LHCN-M2 (cell line): ENCODE data around the gene OR5AU1. TPM values are rescaled to one million over a fixed set of nuclear protein-coding genes. Genes with fewer than 3 reads are reported as not detected.

ENCODE experiments used
- DNase-seq: peaks from one replicate; pipeline ENCODE4 v3.0.0-alpha.2; 2012; ENCODE audit warnings: low read depth
- polyA plus RNA-seq: library from polyadenylated mRNA; unstranded; fragments of >200 nt; gene quantifications from one replicate; pipeline ENCODE4 v1.2.1, GENCODE V29; 2012; ENCODE audit warnings: missing spikeins
- total RNA-seq: library from RNA; depleted of rRNA; stranded (reverse); fragments of >200 nt; gene quantifications from 2 replicates; pipeline ENCODE4 v1.2.3, GENCODE V29; 2014; rRNA removed

Gene OR5AU1
- total RNA-seq: not detected in 2 replicates
- polyA plus RNA-seq: not detected

- no peak for DNase-seq
Observed at GRCh38 chr14:21155963-21156362, at the start of gene OR5AU1. Gene OR5AU1 (minus strand): TSS chr14:21156063. CDS start chr14:21155872, 191 bp downstream.

- DNase-seq: no peak
Observed at GRCh38 chr14:21205026-21205677, 49.3 kb upstream of the OR5AU1 start.

- DNase-seq: no peak
Observed at GRCh38 chr14:21204167-21205025, 48.5 kb upstream of the OR5AU1 start.

DNA sequence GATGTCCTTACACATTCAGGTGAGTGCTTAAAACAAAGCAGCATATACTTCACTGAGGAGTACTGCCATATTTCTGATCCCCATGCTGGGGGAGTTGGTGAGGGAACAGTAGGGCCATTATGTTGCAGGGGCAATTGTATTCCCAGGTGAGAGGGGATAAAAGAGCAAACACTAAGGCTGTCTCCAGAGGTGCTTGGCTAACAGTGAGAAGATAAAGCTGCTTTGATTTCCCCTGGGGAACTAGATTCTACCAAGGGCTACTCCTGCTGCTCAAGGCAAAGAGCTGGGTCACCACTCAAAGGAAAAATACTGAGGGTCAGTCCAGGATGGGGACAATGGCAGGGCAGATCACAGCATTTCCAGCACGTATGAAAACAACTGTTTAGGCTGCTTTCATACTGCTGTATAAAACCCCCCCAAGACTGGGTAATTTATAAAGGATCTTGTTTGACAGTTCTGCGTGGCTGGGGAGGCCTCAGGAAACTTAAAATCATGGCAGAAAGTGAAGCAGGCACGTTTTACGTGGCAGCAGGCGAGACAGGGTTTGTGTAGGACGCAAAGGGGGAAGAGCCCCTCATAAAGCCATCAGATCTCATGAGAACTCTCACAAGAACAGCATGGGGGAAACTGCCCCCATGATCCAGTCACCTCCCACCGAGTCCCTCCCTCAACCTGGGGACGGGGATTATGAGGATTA is 47.8 kb upstream of the OR5AU1 start:
- DNase-seq: no peak

- no peak for DNase-seq
Observed at GRCh38 chr14:21202463-21203358, 46.8 kb upstream of the OR5AU1 start.

DNA sequence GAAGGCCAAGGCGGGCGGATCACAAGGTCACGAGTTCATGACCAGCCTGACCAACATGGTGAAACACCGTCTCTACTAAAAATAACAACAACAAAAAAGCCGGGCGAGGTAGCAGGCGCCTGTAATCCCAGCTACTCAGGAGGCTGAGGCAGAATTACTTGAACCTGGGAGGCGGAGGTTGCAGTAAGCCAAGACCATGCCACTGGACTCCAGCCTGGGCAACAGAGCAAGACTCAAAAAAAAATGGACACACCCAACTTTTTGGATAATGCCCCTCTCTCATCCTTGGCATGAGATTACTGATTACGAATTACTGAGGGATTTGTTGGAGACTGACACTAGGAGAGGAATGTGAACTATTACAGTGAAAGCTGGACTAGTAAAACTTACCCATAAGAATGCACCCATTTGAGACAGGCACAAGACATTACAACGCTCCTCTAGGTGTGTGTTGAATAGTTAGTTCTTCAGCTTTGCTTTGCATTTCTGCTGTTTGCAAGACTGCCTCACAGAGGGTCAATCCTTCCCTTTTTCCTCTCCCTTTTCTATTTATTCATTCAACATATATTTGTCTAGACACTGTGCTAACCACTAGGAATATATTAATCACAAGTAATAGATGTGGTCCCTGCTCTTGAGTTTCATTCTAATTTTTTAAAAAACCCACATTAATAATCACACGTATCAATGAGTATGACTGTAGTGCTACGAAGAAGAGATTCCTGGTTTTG is 46.0 kb upstream of the OR5AU1 start:
- no peak for DNase-seq

- no peak for DNase-seq
Observed at GRCh38 chr14:21200752-21201461, 45.0 kb upstream of the OR5AU1 start.

DNA sequence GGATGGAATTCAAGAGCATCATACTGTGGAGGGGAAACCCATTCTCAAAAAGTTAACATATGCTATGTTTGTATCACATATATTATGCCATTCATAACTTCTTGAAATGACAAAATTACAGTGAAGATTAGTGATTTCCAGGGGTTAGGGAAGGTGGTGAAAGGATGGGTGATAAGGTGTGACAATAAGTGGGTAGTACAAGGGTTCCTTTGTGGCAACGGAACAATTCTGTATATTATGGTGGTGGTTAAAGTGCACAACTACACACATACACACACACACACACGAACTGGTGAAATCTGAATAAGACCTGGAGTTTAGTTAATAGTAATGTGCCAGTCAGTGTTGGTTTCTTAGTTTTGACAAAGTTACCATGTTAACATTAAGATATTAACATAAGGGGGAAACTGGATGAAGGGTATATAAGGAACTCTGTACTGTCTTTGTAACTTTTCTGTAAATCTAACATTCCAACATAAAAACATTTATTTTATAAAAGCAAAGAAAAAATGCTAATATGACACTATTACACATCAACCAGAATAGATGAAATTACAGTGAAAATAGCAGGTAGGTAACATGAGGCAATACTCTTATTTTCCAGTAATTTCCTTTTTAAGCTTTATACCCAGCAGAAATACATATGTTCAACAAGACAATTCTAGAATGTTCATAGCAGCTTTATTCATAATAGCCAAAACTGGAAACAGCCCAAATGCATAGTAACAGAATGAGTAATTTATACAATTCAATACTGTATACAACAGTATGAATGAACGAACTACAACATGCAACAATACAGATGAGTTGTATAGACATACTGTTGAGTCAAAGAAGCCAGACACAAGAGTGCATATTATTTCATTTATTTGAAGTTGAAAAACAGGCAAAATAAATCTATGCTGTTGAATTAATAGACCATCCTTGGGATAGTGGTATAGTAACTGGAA is 44.0 kb upstream of the OR5AU1 start:
- DNase-seq: no peak

- DNase-seq: no peak
Observed at GRCh38 chr14:21197418-21198205, 41.7 kb upstream of the OR5AU1 start.

DNA sequence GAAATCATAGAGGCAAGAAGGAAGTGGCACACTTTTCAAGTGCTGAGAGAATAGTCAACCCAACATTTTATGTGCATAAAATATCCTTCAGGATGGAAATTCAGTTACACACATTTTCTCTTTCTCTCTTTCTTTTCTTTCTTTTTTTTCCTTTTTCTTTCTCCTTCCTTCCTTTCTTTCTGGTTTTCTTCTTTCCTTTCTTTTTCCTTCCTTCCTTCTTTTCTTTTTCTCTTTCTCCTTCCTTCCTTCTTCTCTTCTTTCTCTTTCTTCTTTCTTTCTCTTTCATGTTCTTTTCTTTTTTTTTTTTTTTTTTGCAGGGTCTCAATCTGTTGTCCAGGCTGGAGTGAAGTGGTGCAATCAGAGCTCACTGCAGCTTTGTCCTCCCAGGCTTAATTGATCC is 38.7 kb upstream of the OR5AU1 start:
- no peak for DNase-seq

DNA sequence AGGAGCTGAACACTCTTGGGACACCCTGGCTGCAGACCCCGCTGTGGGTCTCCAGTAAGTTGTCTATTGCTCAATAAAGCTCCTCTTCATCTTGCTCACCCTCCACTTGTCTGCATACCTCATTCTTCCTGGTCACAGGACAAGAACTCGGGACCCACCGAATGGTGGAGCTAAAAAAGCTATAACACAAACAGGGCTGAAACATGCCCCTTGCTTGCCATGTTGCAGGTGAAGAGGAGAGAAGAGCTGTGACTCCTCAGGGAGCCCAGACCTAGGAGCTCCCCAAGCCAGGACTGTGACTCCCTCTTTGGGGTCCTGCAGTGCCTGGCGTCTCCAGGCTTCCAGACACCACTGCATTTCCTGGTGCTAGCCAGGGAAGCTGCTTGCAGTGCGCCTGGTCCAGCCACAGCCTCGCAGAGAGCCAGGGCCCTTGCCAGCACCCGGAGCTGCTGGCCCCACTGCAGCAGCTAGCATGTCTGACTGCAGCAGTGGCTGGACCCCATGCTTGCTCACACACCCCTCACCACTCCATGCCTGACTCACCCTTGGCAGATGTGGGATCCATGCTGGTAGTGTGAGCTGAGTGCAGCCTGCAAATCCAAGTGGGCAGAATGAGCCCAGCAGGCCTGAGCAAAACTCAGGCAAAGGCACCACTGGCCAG is 37.1 kb upstream of the OR5AU1 start:
- peak; percentile 29 for DNase-seq

GRCh38 chr14:21192447-21192822 is 36.6 kb upstream of the OR5AU1 start:
- DNase-seq: no peak

- DNase-seq: peak; percentile 70
Observed at GRCh38 chr14:21191809-21192446, 36.1 kb upstream of the OR5AU1 start.

GRCh38 chr14:21191261-21191808 is 35.5 kb upstream of the OR5AU1 start:
- DNase-seq: no peak

GRCh38 chr14:21185491-21185890 is 29.6 kb upstream of the OR5AU1 start:
- DNase-seq: no peak

- DNase-seq: no peak
Observed at GRCh38 chr14:21184254-21184653, 28.4 kb upstream of the OR5AU1 start.

- no peak for DNase-seq
Observed at GRCh38 chr14:21182166-21182565, 26.3 kb upstream of the OR5AU1 start.
